ENCODE data around the gene TNFRSF11A. TPM values are rescaled to one million over a fixed set of nuclear protein-coding genes. Genes with fewer than 3 reads are reported as not detected.

The TNFRSF11A gene
- total and polyA plus RNA-seq, 5 donors from 2014 or later, result 0.93 to 3.6 (median 2.1) TPM

DNA sequence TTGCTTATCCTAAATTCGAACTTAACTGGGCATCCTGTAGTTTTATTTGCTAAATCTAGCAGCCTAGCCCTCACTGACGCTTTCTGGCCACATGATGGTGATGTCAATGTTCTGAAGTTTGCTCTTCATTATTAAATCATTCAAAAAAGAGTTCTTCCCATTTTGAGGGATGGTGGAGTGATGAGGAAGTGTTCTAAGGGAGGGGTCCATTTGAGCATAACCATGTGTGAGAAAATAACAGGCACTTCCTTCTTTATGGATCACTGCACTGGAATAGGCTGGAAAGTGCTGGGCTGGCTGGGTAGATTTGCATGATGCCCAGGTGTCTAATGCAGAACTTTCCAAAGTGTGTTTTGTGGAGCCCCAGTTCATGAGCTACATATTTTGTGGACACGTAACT lies 74.2 kb downstream of the TNFRSF11A start:
- Histone ChIP-seq H3K36me3 (ENCODE audit: control insufficient read depth, insufficient read depth, low read length) (no peaks in the 10 kb centered on the region), H3K9me3 (ENCODE audit: control insufficient read depth in 2 of 2, low read length in 2 of 2) (no peaks in the 10 kb centered on the region), H3K4me3 (ENCODE audit: low read depth, low read length) (no peak overlapping the region), H3K4me1 (ENCODE audit: control insufficient read depth, insufficient read depth, low read length, poor library complexity, severe bottlenecking) (no peaks in the 10 kb centered on the region), H3K27ac (ENCODE audit: insufficient read depth, low read length, poor library complexity, severe bottlenecking) (no peak overlapping the region), H3K27me3 (ENCODE audit: control insufficient read depth, insufficient read depth, low read length) (no peaks in the 10 kb centered on the region)
- H3K4me1 Mint-ChIP-seq, result no peaks in the 10 kb centered on the region
- H3K4me3 Mint-ChIP-seq, result no peak overlapping the region
- DNase-seq (no peak), ATAC-seq (ENCODE audit: low read depth in 2 of 2) (no peak)
- no peak overlapping the region for H3K27ac Mint-ChIP-seq
- H3K36me3 Mint-ChIP-seq, result no peaks in the 10 kb centered on the region
- H3K27me3 Mint-ChIP-seq, result peaks cover 5% of the 10 kb centered on the region
- H3K9me3 Mint-ChIP-seq, result peaks cover 0 to 4% (median 0%) of the 10 kb centered on the region in 7 donors

DNA sequence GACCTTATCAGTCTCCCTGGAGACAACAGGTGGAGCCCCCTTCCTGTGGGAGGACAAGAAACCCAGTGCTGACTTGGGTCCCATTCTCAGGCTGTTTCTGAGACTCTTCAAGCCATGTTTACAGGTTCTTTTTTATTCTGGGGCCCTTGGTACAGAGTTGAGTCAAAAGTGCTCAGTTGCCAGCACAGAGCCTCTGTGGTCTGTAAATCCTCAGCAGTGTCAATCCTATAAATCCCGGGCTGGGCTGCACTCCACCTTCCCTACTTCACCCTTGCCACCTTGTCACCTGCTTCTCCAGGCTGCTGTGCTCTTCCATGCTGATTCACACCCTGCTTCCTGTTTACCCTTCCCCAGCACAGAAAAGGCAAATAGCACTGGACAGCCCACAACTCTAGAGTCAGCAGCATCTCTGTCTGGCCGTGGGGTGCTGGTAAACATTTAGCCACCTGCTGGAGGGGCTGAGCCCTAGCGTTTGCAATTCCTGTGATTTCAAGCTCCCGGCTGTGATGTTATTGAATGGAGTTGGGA lies 74.7 kb downstream of the TNFRSF11A start:
- Histone ChIP-seq H3K27me3 (ENCODE audit: control insufficient read depth, insufficient read depth, low read length) (no peaks in the 10 kb centered on the region), H3K9me3 (ENCODE audit: control insufficient read depth in 2 of 2, low read length in 2 of 2) (no peaks in the 10 kb centered on the region), H3K4me3 (ENCODE audit: low read depth, low read length) (no peak overlapping the region), H3K27ac (ENCODE audit: insufficient read depth, low read length, poor library complexity, severe bottlenecking) (no peak overlapping the region), H3K4me1 (ENCODE audit: control insufficient read depth, insufficient read depth, low read length, poor library complexity, severe bottlenecking) (no peaks in the 10 kb centered on the region), H3K36me3 (ENCODE audit: control insufficient read depth, insufficient read depth, low read length) (no peaks in the 10 kb centered on the region)
- no peak for DNase-seq
- Mint-ChIP-seq H3K36me3 (no peaks in the 10 kb centered on the region), H3K9me3 (peaks cover 0 to 4% (median 0%) of the 10 kb centered on the region in 7 donors), H3K4me1 (no peaks in the 10 kb centered on the region), H3K4me3 (no peak overlapping the region), H3K27ac (no peak overlapping the region), H3K27me3 (peaks cover 5% of the 10 kb centered on the region)
- no peak for ATAC-seq (ENCODE audit: low read depth in 2 of 2)

DNA sequence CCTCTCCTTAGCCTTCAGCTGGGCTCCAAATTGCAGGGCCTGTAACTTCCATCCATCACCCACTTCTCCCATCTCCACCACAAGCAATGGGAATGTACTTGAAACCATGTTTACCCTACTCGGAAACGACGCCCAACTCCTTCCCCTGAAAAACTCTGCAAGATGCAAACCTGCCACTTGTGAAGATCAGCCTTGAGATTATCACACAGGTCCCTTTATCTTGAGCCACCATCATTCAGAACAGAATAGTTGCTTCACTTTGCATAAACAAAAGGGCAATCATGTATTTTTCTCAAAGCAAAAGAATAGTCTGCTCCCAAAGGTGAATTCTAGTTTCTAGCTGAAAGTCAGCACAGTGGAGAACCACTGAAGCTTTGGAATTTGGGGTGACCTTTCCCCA lies 75.8 kb downstream of the TNFRSF11A start:
- no peaks in the 10 kb centered on the region for H3K9me3 ChIP-seq (ENCODE audit: control insufficient read depth in 2 of 2, low read length in 2 of 2)
- peaks cover 0 to 4% (median 0%) of the 10 kb centered on the region in 7 donors for H3K9me3 Mint-ChIP-seq
- ATAC-seq (ENCODE audit: low read depth in 2 of 2) (no peak), DNase-seq (no peak)
- H3K27me3 ChIP-seq (ENCODE audit: control insufficient read depth, insufficient read depth, low read length), result no peaks in the 10 kb centered on the region
- H3K4me3 Mint-ChIP-seq, result no peak overlapping the region
- no peak overlapping the region for H3K4me3 ChIP-seq (ENCODE audit: low read depth, low read length)
- H3K27ac Mint-ChIP-seq, result no peak overlapping the region
- no peaks in the 10 kb centered on the region for H3K4me1 Mint-ChIP-seq
- H3K27ac ChIP-seq (ENCODE audit: insufficient read depth, low read length, poor library complexity, severe bottlenecking), result no peak overlapping the region
- H3K27me3 Mint-ChIP-seq, result peaks cover 8% of the 10 kb centered on the region
- H3K4me1 ChIP-seq (ENCODE audit: control insufficient read depth, insufficient read depth, low read length, poor library complexity, severe bottlenecking), result no peaks in the 10 kb centered on the region
- no peaks in the 10 kb centered on the region for H3K36me3 ChIP-seq (ENCODE audit: control insufficient read depth, insufficient read depth, low read length)
- H3K36me3 Mint-ChIP-seq, result no peaks in the 10 kb centered on the region

- Mint-ChIP-seq H3K36me3 (no peaks in the 10 kb centered on the region), H3K9me3 (peaks cover 0 to 4% (median 0%) of the 10 kb centered on the region in 7 donors), H3K4me1 (no peaks in the 10 kb centered on the region), H3K27ac (no peak overlapping the region), H3K4me3 (no peak overlapping the region), H3K27me3 (peaks cover 9% of the 10 kb centered on the region)
- H3K27me3 ChIP-seq (ENCODE audit: control insufficient read depth, insufficient read depth, low read length), result no peaks in the 10 kb centered on the region
- DNase-seq (no peak), ATAC-seq (ENCODE audit: low read depth in 2 of 2) (no peak)
- H3K9me3 ChIP-seq (ENCODE audit: control insufficient read depth in 2 of 2, low read length in 2 of 2), result no peaks in the 10 kb centered on the region
- no peaks in the 10 kb centered on the region for H3K4me1 ChIP-seq (ENCODE audit: control insufficient read depth, insufficient read depth, low read length, poor library complexity, severe bottlenecking)
- no peaks in the 10 kb centered on the region for H3K36me3 ChIP-seq (ENCODE audit: control insufficient read depth, insufficient read depth, low read length)
- H3K4me3 ChIP-seq (ENCODE audit: low read depth, low read length), result no peak overlapping the region
- no peak overlapping the region for H3K27ac ChIP-seq (ENCODE audit: insufficient read depth, low read length, poor library complexity, severe bottlenecking)
Observed at GRCh38 chr18:62402342-62402948, 77.3 kb downstream of the TNFRSF11A start.

DNA sequence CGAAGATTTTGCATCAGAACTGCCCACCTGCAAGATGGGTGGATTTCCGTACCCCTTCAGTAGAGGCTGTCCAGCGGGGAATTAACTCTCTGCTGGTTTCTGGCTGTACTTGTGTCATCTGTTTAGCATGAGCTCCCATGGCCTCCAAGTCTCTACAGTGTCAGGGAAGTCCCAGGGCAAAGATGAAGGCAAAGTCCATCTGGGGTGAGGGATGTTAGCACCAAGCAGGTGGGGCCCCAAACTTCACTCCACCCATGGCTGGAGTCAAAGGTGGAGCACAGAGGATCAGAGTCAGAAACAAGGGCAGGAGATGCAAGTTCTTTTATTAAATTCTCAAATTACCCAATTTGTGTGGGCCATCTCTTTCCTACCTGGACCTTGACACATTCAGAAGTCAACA lies 78.0 kb downstream of the TNFRSF11A start:
- H3K27ac ChIP-seq (ENCODE audit: insufficient read depth, low read length, poor library complexity, severe bottlenecking), result no peak overlapping the region
- Mint-ChIP-seq H3K9me3 (peaks cover 0 to 4% (median 0%) of the 10 kb centered on the region in 7 donors), H3K4me1 (no peaks in the 10 kb centered on the region), H3K36me3 (no peaks in the 10 kb centered on the region), H3K27ac (no peak overlapping the region), H3K4me3 (no peak overlapping the region), H3K27me3 (peaks cover 9% of the 10 kb centered on the region)
- no peak for DNase-seq
- no peaks in the 10 kb centered on the region for H3K36me3 ChIP-seq (ENCODE audit: control insufficient read depth, insufficient read depth, low read length)
- H3K4me1 ChIP-seq (ENCODE audit: control insufficient read depth, insufficient read depth, low read length, poor library complexity, severe bottlenecking), result no peaks in the 10 kb centered on the region
- no peaks in the 10 kb centered on the region for H3K9me3 ChIP-seq (ENCODE audit: control insufficient read depth in 2 of 2, low read length in 2 of 2)
- no peak for ATAC-seq (ENCODE audit: low read depth in 2 of 2)
- H3K4me3 ChIP-seq (ENCODE audit: low read depth, low read length), result no peak overlapping the region
- H3K27me3 ChIP-seq (ENCODE audit: control insufficient read depth, insufficient read depth, low read length), result no peaks in the 10 kb centered on the region

GRCh38 chr18:62404881-62405280 lies 79.8 kb downstream of the TNFRSF11A start:
- no peak for ATAC-seq (ENCODE audit: low read depth in 2 of 2)
- Mint-ChIP-seq H3K27ac (no peak overlapping the region), H3K36me3 (no peaks in the 10 kb centered on the region), H3K9me3 (peaks cover 0 to 4% (median 0%) of the 10 kb centered on the region in 7 donors), H3K4me3 (no peak overlapping the region), H3K4me1 (no peaks in the 10 kb centered on the region), H3K27me3 (peaks cover 9% of the 10 kb centered on the region)
- H3K4me3 ChIP-seq (ENCODE audit: low read depth, low read length), result no peak overlapping the region
- DNase-seq, result no peak
- no peaks in the 10 kb centered on the region for H3K9me3 ChIP-seq (ENCODE audit: control insufficient read depth in 2 of 2, low read length in 2 of 2)
- no peaks in the 10 kb centered on the region for H3K4me1 ChIP-seq (ENCODE audit: control insufficient read depth, insufficient read depth, low read length, poor library complexity, severe bottlenecking)
- no peak overlapping the region for H3K27ac ChIP-seq (ENCODE audit: insufficient read depth, low read length, poor library complexity, severe bottlenecking)
- H3K36me3 ChIP-seq (ENCODE audit: control insufficient read depth, insufficient read depth, low read length), result no peaks in the 10 kb centered on the region
- H3K27me3 ChIP-seq (ENCODE audit: control insufficient read depth, insufficient read depth, low read length), result no peaks in the 10 kb centered on the region

GRCh38 chr18:62407660-62408059 lies 82.5 kb downstream of the TNFRSF11A start:
- Mint-ChIP-seq H3K4me3 (no peak overlapping the region), H3K4me1 (no peaks in the 10 kb centered on the region), H3K36me3 (no peaks in the 10 kb centered on the region), H3K9me3 (peaks cover 0 to 11% (median 3%) of the 10 kb centered on the region in 7 donors), H3K27me3 (peaks cover 10% of the 10 kb centered on the region), H3K27ac (no peak overlapping the region)
- Histone ChIP-seq H3K9me3 (ENCODE audit: control insufficient read depth in 2 of 2, low read length in 2 of 2) (peaks cover 0 to 6% of the 10 kb centered on the region in 2 experiments), H3K4me3 (ENCODE audit: low read depth, low read length) (no peak overlapping the region), H3K27ac (ENCODE audit: insufficient read depth, low read length, poor library complexity, severe bottlenecking) (no peak overlapping the region), H3K27me3 (ENCODE audit: control insufficient read depth, insufficient read depth, low read length) (no peaks in the 10 kb centered on the region), H3K4me1 (ENCODE audit: control insufficient read depth, insufficient read depth, low read length, poor library complexity, severe bottlenecking) (no peaks in the 10 kb centered on the region), H3K36me3 (ENCODE audit: control insufficient read depth, insufficient read depth, low read length) (no peaks in the 10 kb centered on the region)
- ATAC-seq (ENCODE audit: low read depth in 2 of 2) (no peak), DNase-seq (no peak)

- Histone ChIP-seq H3K4me1 (ENCODE audit: control insufficient read depth, insufficient read depth, low read length, poor library complexity, severe bottlenecking) (no peaks in the 10 kb centered on the region), H3K4me3 (ENCODE audit: low read depth, low read length) (no peak overlapping the region), H3K36me3 (ENCODE audit: control insufficient read depth, insufficient read depth, low read length) (no peaks in the 10 kb centered on the region), H3K9me3 (ENCODE audit: control insufficient read depth in 2 of 2, low read length in 2 of 2) (peaks cover 0 to 6% of the 10 kb centered on the region in 2 experiments), H3K27ac (ENCODE audit: insufficient read depth, low read length, poor library complexity, severe bottlenecking) (no peak overlapping the region), H3K27me3 (ENCODE audit: control insufficient read depth, insufficient read depth, low read length) (peaks cover 4% of the 10 kb centered on the region)
- peaks cover 21% of the 10 kb centered on the region for H3K27me3 Mint-ChIP-seq
- peak overlapping the region in 2 of 3 donors; percentile 33 to 43 for H3K27ac Mint-ChIP-seq
- peaks cover 0 to 10% (median 3%) of the 10 kb centered on the region in 7 donors for H3K9me3 Mint-ChIP-seq
- no peak for DNase-seq
- H3K4me1 Mint-ChIP-seq, result no peaks in the 10 kb centered on the region
- no peaks in the 10 kb centered on the region for H3K36me3 Mint-ChIP-seq
- H3K4me3 Mint-ChIP-seq, result no peak overlapping the region
- no peak for ATAC-seq (ENCODE audit: low read depth in 2 of 2)
Observed at GRCh38 chr18:62409821-62410220, 84.7 kb downstream of the TNFRSF11A start.

Data from CD4-positive, CD25-positive, alpha-beta regulatory T cell (primary cell).